Spleen (tissue), 11 donors: ENCODE measurements around the gene UROC1. TPM values are rescaled to one million over a fixed set of nuclear protein-coding genes. Genes with fewer than 3 reads are reported as not detected.

Source experiments
- DNase-seq: peaks from one replicate; pipeline ENCODE4 v3.0.0-alpha.2; 2020
- H3K27ac ChIP-seq, 8 donors: fragments of 200-600 bp; sonication (generic) in 7 of 8; 1 replicate in 4 of 8; 2 replicates in 4 of 8; pipeline versions ENCODE4 v1.5.0 to v1.8.0; 2016 to 2021; ENCODE audit warnings: inconsistent platforms in 4 of 8, mild to moderate bottlenecking in 4 of 8, moderate library complexity in 1 of 8
- H3K27me3 ChIP-seq, 7 donors: fragments of 200-600 bp; sonication (generic) in 6 of 7; replicated peaks in 1 of 7; 1 replicate in 4 of 7; 2 replicates in 3 of 7; pipeline versions ENCODE4 v1.5.0 to v1.8.0; 2016 to 2021; ENCODE audit warnings: inconsistent platforms in 3 of 7, mild to moderate bottlenecking in 1 of 7
- H3K36me3 ChIP-seq, 6 donors: fragments of 200-600 bp; sonication (generic) in 5 of 6; 1 replicate in 4 of 6; 2 replicates in 2 of 6; pipeline versions ENCODE4 v1.5.0 to v1.8.0; 2016 to 2021; ENCODE audit warnings: inconsistent platforms in 2 of 6
- H3K4me1 ChIP-seq, 6 donors: fragments of 200-600 bp; sonication (generic) in 5 of 6; 1 replicate in 3 of 6; 2 replicates in 3 of 6; pipeline versions ENCODE4 v1.5.0 to v1.8.0; 2016 to 2021; ENCODE audit warnings: inconsistent platforms in 3 of 6
- H3K4me3 ChIP-seq, 8 donors: fragments of 200-600 bp; sonication (generic) in 7 of 8; 1 replicate in 4 of 8; 2 replicates in 4 of 8; pipeline versions ENCODE4 v1.5.0 to v1.8.0; 2016 to 2021; ENCODE audit warnings: inconsistent platforms in 4 of 8, mild to moderate bottlenecking in 4 of 8, moderate library complexity in 2 of 8
- H3K9me3 ChIP-seq, 8 donors: fragments of 200-600 bp; sonication (generic) in 7 of 8; 1 replicate in 4 of 8; 2 replicates in 4 of 8; pipeline versions ENCODE4 v1.5.0 to v1.8.0; 2016 to 2021; ENCODE audit warnings: inconsistent platforms in 4 of 8
- CTCF ChIP-seq, 11 experiments: fragments of 200-600 bp in 7 of 11; fragments of 450-650 bp in 4 of 11; sonication (generic) in 4 of 11; IDR thresholded peaks in 8 of 11; conservative IDR thresholded peaks in 3 of 11; 1 replicate in 7 of 11; 2 replicates in 4 of 11; pipeline versions ENCODE4 v1.4.0 to v1.8.0; 2016 to 2021; ENCODE audit warnings: antibody characterized with exemption in 11 of 11, inconsistent platforms in 4 of 11, mild to moderate bottlenecking in 1 of 11
- POLR2A ChIP-seq, 3 donors: fragments of 450-650 bp; IDR thresholded peaks; one replicate each; pipeline ENCODE4 v1.5.1; 2017; ENCODE audit warnings: antibody characterized with exemption in 3 of 3, mild to moderate bottlenecking in 1 of 3
- POLR2AphosphoS5 ChIP-seq, 3 donors: sonication (generic); formaldehyde crosslinking; IDR thresholded peaks; one replicate each; pipeline ENCODE4 v1.5.1; 2017; ENCODE audit warnings: antibody characterized with exemption in 3 of 3
- WGBS, 5 donors: extraction: QIAGEN DNeasy Blood & Tissue Kit in 3 of 5; methylation state at CpG; one replicate each; pipeline versions ENCODE4 v1.1.5 to v1.1.7; 2013 to 2018; 5-methylcytosine and 5-hydroxymethylcytosine counted together
- intact Hi-C: fragments of 100-400 bp; cut with DNase I; formaldehyde crosslinking; loops from one replicate; pipeline ENCODE4 v1.15.0; 2023; ENCODE audit warnings: low total_unique reads
- polyA plus RNA-seq, 3 donors: library from polyadenylated mRNA; stranded (reverse); fragments of 200-250 nt; gene quantifications; one replicate each; pipeline ENCODE4 v1.2.1, GENCODE V29; 2013
- total RNA-seq, 7 donors: library from RNA; depleted of rRNA in 3 of 7; stranded (reverse); fragments of >200 nt in 3 of 7; fragmentation: NEBNext Ultra II Directional in 4 of 7; extraction: Animal tissue kit (Norgen Biotek cat#: 25700) in 4 of 7; gene quantifications; one replicate each; pipeline versions ENCODE4 v1.1.0 to v1.2.1, GENCODE V29; 2016 to 2021
- donor health status: healthy with polysubstance abuse.
- donor health status: DM: no; HTN: no; CAD: no; lungs with moderate emphysema.
- donor health status: DM: no; HTN: no; CAD: no.
- donor health status: Bipolar disorder and iron deficiency.
- donor health status: healthy.
- donor health status: DM: no; HTN: no; CAD: no.
- donor health status: DM: yes; HTN: yes; CAD: no.

Gene UROC1
- total and polyA plus RNA-seq, 10 donors = 0.02 to 0.16 (median 0.03) TPM; not detected in 6

- Histone ChIP-seq H3K4me3 (no peak overlapping the region), H3K9me3 (no peaks in the 10 kb centered on the region), H3K27me3 (no peaks in the 10 kb centered on the region), H3K27ac (peak overlapping the region in 1 of 8 donors; percentile 33), H3K36me3 (no peaks in the 10 kb centered on the region), H3K4me1 (peaks cover 9 to 62% (median 36%) of the 10 kb centered on the region in 6 donors)
- TF ChIP-seq POLR2A (IDR thresholded peaks at IDR 0.05) (no peak), POLR2AphosphoS5 (IDR thresholded peaks at IDR 0.05) (no peak), CTCF (IDR thresholded peaks at IDR 0.05 in 8 of 11, conservative IDR thresholded peaks at IDR 0.05 in 3 of 11) (no peak)
- intact Hi-C loops = no loop called here
- 50 to 89% (median 73%) methylated on average over 3 of the region's 3 CpGs for WGBS, 5 donors
- peak; percentile 24 for DNase-seq
These were observed 33.4 kb downstream of the UROC1 start for GRCh38 chr3:126484148-126484547.

GRCh38 chr3:126483321-126483761 is 34.2 kb downstream of the UROC1 start:
- peaks cover 9 to 59% (median 36%) of the 10 kb centered on the region in 6 donors for H3K4me1 ChIP-seq
- DNase-seq = peak; percentile 65
- H3K27ac ChIP-seq = no peak overlapping the region
- no peaks in the 10 kb centered on the region for H3K9me3 ChIP-seq
- intact Hi-C loops = no loop called here
- WGBS, 5 donors = 80 to 95% (median 89%) methylated on average over 8 to 14 of the region's 14 CpGs
- H3K4me3 ChIP-seq = no peak overlapping the region
- TF ChIP-seq CTCF (IDR thresholded peaks at IDR 0.05 in 8 of 11, conservative IDR thresholded peaks at IDR 0.05 in 3 of 11) = no peak
- TF ChIP-seq POLR2A (IDR thresholded peaks at IDR 0.05) = no peak
- TF ChIP-seq POLR2AphosphoS5 (IDR thresholded peaks at IDR 0.05) = no peak
- H3K36me3 ChIP-seq = no peaks in the 10 kb centered on the region
- H3K27me3 ChIP-seq = no peaks in the 10 kb centered on the region

- Histone ChIP-seq H3K27me3 (no peaks in the 10 kb centered on the region), H3K4me1 (peaks cover 9 to 59% (median 33%) of the 10 kb centered on the region in 6 donors), H3K36me3 (no peaks in the 10 kb centered on the region), H3K27ac (no peak overlapping the region), H3K9me3 (no peaks in the 10 kb centered on the region), H3K4me3 (no peak overlapping the region)
- intact Hi-C loops = no loop called here
- 83 to 97% (median 95%) methylated on average over 13 to 15 of the region's 15 CpGs for WGBS, 5 donors
- TF ChIP-seq POLR2A (IDR thresholded peaks at IDR 0.05) = no peak
- TF ChIP-seq CTCF (IDR thresholded peaks at IDR 0.05 in 8 of 11, conservative IDR thresholded peaks at IDR 0.05 in 3 of 11) = no peak
- no peak for TF ChIP-seq POLR2AphosphoS5 (IDR thresholded peaks at IDR 0.05)
- DNase-seq = peak; percentile 61
These were observed 34.9 kb downstream of the UROC1 start for GRCh38 chr3:126482503-126483255.

GRCh38 chr3:126481808-126482502 is 35.6 kb downstream of the UROC1 start:
- TF ChIP-seq POLR2AphosphoS5 (IDR thresholded peaks at IDR 0.05) (no peak), CTCF (IDR thresholded peaks at IDR 0.05 in 8 of 11, conservative IDR thresholded peaks at IDR 0.05 in 3 of 11) (no peak), POLR2A (IDR thresholded peaks at IDR 0.05) (no peak)
- Histone ChIP-seq H3K9me3 (no peaks in the 10 kb centered on the region), H3K27me3 (no peaks in the 10 kb centered on the region), H3K27ac (no peak overlapping the region), H3K36me3 (no peaks in the 10 kb centered on the region), H3K4me3 (no peak overlapping the region), H3K4me1 (peaks cover 7 to 57% (median 26%) of the 10 kb centered on the region in 6 donors)
- intact Hi-C loops = no loop called here
- DNase-seq = peak; percentile 76
- 79 to 86% (median 82%) methylated on average over 14 to 16 of the region's 16 CpGs for whole genome bisulfite sequencing, 5 donors
